ENCODE data around the gene PPP2CA. TPM values are rescaled to one million over a fixed set of nuclear protein-coding genes. Genes with fewer than 3 reads are reported as not detected.

The PPP2CA gene
- total and polyA plus RNA-seq, 2 of the 13 experiments (the other 11 are each of a cell fraction or from before 2014, with no cell fraction given): 82.4 to 171 TPM

DNA sequence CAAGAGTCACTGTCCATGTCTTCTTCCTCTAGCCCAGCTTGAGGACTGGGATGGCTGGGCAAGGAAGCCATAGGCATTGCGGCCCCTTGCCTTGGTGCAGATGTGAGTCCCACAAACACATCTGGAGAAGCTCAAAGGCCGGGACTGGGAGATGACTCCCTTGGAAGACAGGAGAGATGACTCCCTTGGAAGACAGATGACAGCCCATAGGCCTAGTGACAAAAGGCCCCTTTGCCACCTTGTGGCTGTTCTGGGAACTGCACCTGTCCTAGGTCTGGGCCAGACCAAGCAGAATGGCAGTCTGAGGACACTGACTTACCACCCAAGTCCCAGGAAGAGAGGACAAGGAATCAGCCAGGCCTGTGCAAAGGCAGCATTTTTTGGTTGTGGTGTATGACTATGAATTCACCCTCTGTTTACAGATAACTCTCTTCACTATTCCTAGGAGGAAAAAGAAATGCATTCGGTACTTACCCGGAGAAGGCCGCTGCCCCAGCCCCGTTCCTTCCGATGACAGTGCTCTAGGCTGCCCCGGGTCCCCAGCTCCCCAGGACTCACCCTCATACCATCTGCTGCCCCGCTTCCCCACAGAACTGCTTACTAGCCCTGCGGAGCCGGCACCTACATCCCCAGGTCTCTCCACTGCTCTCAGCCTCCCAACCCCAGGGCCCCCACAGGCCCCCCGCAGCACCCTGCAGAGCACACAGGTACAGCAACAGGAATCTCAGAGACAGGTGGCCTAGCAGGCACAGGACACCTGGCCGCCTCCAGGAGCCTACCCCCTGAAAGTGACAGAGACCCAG lies 79.9 kb downstream of the PPP2CA start (continued):
- no peak for TF ChIP-seq RARG (CRISPR knock-in tag; IDR thresholded peaks at IDR 0.05; ENCODE audit: low read depth)
- no peak for TF ChIP-seq SETDB1 (CRISPR knock-in tag; IDR thresholded peaks at IDR 0.05; ENCODE audit: borderline replicate concordance)
- TF ChIP-seq ARID4A (CRISPR knock-in tag; IDR thresholded peaks at IDR 0.05; ENCODE audit: borderline replicate concordance): no peak
- no peak for TF ChIP-seq DR1 (CRISPR knock-in tag; IDR thresholded peaks at IDR 0.05)
- TF ChIP-seq KDM5A (IDR thresholded peaks at IDR 0.05; ENCODE audit: borderline replicate concordance, low read length): no peak
- TF ChIP-seq, protein P1, sequence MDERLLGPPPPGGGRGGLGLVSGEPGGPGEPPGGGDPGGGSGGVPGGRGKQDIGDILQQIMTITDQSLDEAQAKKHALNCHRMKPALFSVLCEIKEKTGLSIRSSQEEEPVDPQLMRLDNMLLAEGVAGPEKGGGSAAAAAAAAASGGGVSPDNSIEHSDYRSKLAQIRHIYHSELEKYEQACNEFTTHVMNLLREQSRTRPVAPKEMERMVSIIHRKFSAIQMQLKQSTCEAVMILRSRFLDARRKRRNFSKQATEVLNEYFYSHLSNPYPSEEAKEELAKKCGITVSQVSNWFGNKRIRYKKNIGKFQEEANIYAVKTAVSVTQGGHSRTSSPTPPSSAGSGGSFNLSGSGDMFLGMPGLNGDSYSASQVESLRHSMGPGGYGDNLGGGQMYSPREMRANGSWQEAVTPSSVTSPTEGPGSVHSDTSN (CRISPR knock-in tag; IDR thresholded peaks at IDR 0.05): no peak
- TF ChIP-seq, protein P2, sequence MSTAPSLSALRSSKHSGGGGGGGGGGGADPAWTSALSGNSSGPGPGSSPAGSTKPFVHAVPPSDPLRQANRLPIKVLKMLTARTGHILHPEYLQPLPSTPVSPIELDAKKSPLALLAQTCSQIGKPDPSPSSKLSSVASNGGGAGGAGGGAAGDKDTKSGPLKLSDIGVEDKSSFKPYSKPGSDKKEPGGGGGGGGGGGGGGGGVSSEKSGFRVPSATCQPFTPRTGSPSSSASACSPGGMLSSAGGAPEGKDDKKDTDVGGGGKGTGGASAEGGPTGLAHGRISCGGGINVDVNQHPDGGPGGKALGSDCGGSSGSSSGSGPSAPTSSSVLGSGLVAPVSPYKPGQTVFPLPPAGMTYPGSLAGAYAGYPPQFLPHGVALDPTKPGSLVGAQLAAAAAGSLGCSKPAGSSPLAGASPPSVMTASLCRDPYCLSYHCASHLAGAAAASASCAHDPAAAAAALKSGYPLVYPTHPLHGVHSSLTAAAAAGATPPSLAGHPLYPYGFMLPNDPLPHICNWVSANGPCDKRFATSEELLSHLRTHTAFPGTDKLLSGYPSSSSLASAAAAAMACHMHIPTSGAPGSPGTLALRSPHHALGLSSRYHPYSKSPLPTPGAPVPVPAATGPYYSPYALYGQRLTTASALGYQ (CRISPR knock-in tag; IDR thresholded peaks at IDR 0.05): no peak
- no peak for TF ChIP-seq ZNF3 (CRISPR knock-in tag; IDR thresholded peaks at IDR 0.05)
- no peak for TF ChIP-seq ZNF496 (CRISPR knock-in tag; IDR thresholded peaks at IDR 0.05; ENCODE audit: insufficient replicate concordance)
- TF ChIP-seq ZNF276 (CRISPR knock-in tag; IDR thresholded peaks at IDR 0.05; ENCODE audit: low read depth): no peak
- no peak for TF ChIP-seq KLF13 (CRISPR knock-in tag; IDR thresholded peaks at IDR 0.05)
- TF ChIP-seq ZNF121 (CRISPR knock-in tag; IDR thresholded peaks at IDR 0.05): no peak
- no peak for TF ChIP-seq SMARCE1 (IDR thresholded peaks at IDR 0.05; ENCODE audit: borderline replicate concordance)
- TF ChIP-seq YEATS4 (CRISPR knock-in tag; IDR thresholded peaks at IDR 0.05; ENCODE audit: borderline replicate concordance): no peak
- TF ChIP-seq RFX5 (IDR thresholded peaks at IDR 0.05; ENCODE audit: low read depth, low read length): no peak
- TF ChIP-seq STAG1 (CRISPR knock-in tag; IDR thresholded peaks at IDR 0.05): peak; percentile 81
- TF ChIP-seq NFRKB (IDR thresholded peaks at IDR 0.05): no peak
- 0 out of 2 replicates have a peak, but pooled peaks have one; percentile 7 for TF ChIP-seq FOXA3 (CRISPR knock-in tag; IDR thresholded peaks at IDR 0.05)
- no peak for TF ChIP-seq ZNF781 (CRISPR knock-in tag; IDR thresholded peaks at IDR 0.05; ENCODE audit: borderline replicate concordance, not compliant biosample characterization)
- no peak for TF ChIP-seq DBP (CRISPR knock-in tag; IDR thresholded peaks at IDR 0.05; ENCODE audit: not compliant biosample characterization)

Data from HepG2 (cell line).